GM23338 (cell line): Measurements from ENCODE around the gene TMEM87B. TPM values are rescaled to one million over a fixed set of nuclear protein-coding genes. Genes with fewer than 3 reads are reported as not detected.

Experiments
- ATAC-seq: fragments of 200-7000 bp; cut with Tn5 transposase; 3 replicates; pipeline ENCODE4 v1.9.1; 2020
- DNase-seq: peaks from one replicate; pipeline ENCODE4 v3.0.0-alpha.2; 2015; ENCODE audit warnings: low spot score
- H2AFZ ChIP-seq: fragments of 200-600 bp; sonication (generic); 2 replicates; pipeline ENCODE4 v1.8.0; 2016; ENCODE audit warnings: antibody characterized with exemption, mild to moderate bottlenecking, moderate library complexity
- H3F3A ChIP-seq: fragments of 200-600 bp; sonication (generic); replicated peaks from 2 replicates; pipeline ENCODE4 v1.8.0; 2017; ENCODE audit warnings: antibody characterized with exemption, mixed run types, low read depth
- H3K27ac ChIP-seq: fragments of 200-600 bp; sonication (generic); 2 replicates; pipeline ENCODE4 v1.6.1; 2016; ENCODE audit warnings: low read depth
- H3K27me3 ChIP-seq: fragments of 200-600 bp; sonication (generic); 2 replicates; pipeline ENCODE4 v1.8.0; 2016; ENCODE audit warnings: mild to moderate bottlenecking, mixed run types, moderate library complexity; ENCODE audit not compliant: insufficient read depth
- H3K36me3 ChIP-seq: fragments of 200-600 bp; sonication (generic); 2 replicates; pipeline ENCODE4 v1.8.0; 2016; ENCODE audit warnings: mild to moderate bottlenecking; ENCODE audit not compliant: insufficient read depth
- H3K4me1 ChIP-seq: fragments of 200-600 bp; sonication (generic); 2 replicates; pipeline ENCODE4 v1.8.0; 2016; ENCODE audit warnings: mild to moderate bottlenecking, moderate library complexity; ENCODE audit not compliant: insufficient read depth
- H3K4me2 ChIP-seq: fragments of 200-600 bp; sonication (generic); 2 replicates; pipeline ENCODE4 v1.7.1; 2017; ENCODE audit warnings: mixed run types
- H3K4me3 ChIP-seq: fragments of 200-600 bp; sonication (generic); 2 replicates; pipeline ENCODE4 v1.6.1; 2016; ENCODE audit warnings: mixed run types
- H3K79me2 ChIP-seq: fragments of 200-600 bp; sonication (generic); replicated peaks from 2 replicates; pipeline ENCODE4 v1.8.0; 2017; ENCODE audit warnings: mild to moderate bottlenecking; ENCODE audit not compliant: insufficient read depth
- H3K9me2 ChIP-seq: fragments of 200-600 bp; sonication (generic); 2 replicates; pipeline ENCODE4 v1.8.0; 2017; ENCODE audit not compliant: insufficient read depth
- H4K20me1 ChIP-seq: fragments of 200-600 bp; sonication (generic); replicated peaks from 2 replicates; pipeline ENCODE4 v1.8.0; 2017; ENCODE audit warnings: mild to moderate bottlenecking; ENCODE audit not compliant: insufficient read depth
- H3K27ac Mint-ChIP-seq: 2 replicates; pipeline ENCODE4 v1.8.0; 2020; ENCODE audit warnings: inconsistent platforms, mild to moderate bottlenecking, moderate library complexity, mixed read lengths
- H3K27me3 Mint-ChIP-seq: 3 replicates; pipeline ENCODE4 v1.8.0; 2022; ENCODE audit warnings: low read depth, mild to moderate bottlenecking, moderate library complexity, mixed read lengths, inconsistent platforms; ENCODE audit not compliant: insufficient read depth, poor library complexity
- H3K36me3 Mint-ChIP-seq: 3 replicates; pipeline ENCODE4 v1.8.0; 2021; ENCODE audit warnings: low read depth, mild to moderate bottlenecking, inconsistent platforms, moderate library complexity, mixed read lengths
- H3K4me1 Mint-ChIP-seq: 3 replicates; pipeline ENCODE4 v1.8.0; 2020; ENCODE audit warnings: mild to moderate bottlenecking, inconsistent platforms, mixed read lengths
- H3K4me3 Mint-ChIP-seq: 3 replicates; pipeline ENCODE4 v1.8.0; 2021; ENCODE audit warnings: moderate library complexity, mild to moderate bottlenecking, inconsistent platforms, mixed read lengths
- H3K9me3 Mint-ChIP-seq: 3 replicates; pipeline ENCODE4 v1.8.0; 2020; ENCODE audit warnings: moderate library complexity, mild to moderate bottlenecking, inconsistent platforms, mixed read lengths
- CREB1 ChIP-seq: fragments of 250-450 bp; sonication (Bioruptor Pico); IDR thresholded peaks from 2 replicates; pipeline ENCODE4 v1.5.0; 2020; ENCODE audit warnings: low read depth, mild to moderate bottlenecking, moderate library complexity
- CTCF ChIP-seq, 2 experiments: fragments of 200-600 bp in 1 of 2; sonication (generic) in 1 of 2; conservative IDR thresholded peaks; 2 replicates each; pipeline versions ENCODE4 v1.5.1 to v1.6.1; 2016 to 2017; ENCODE audit warnings: antibody characterized with exemption in 2 of 2, low read depth in 2 of 2, mild to moderate bottlenecking in 2 of 2, moderate library complexity in 1 of 2
- ETS1 ChIP-seq: IDR thresholded peaks from 2 replicates; pipeline ENCODE4 v1.6.1; 2016; ENCODE audit warnings: antibody characterized with exemption
- EZH2phosphoT487 ChIP-seq: fragments of 200-600 bp; sonication (generic); IDR thresholded peaks from one replicate; pipeline ENCODE4 v1.8.1; 2018; ENCODE audit warnings: antibody characterized with exemption; ENCODE audit not compliant: unreplicated experiment
- JUNB ChIP-seq: IDR thresholded peaks from one replicate; pipeline ENCODE4 v1.6.1; 2016; ENCODE audit warnings: antibody characterized with exemption; ENCODE audit not compliant: unreplicated experiment
- NANOG ChIP-seq: IDR thresholded peaks from 2 replicates; pipeline ENCODE4 v1.6.1; 2016; ENCODE audit warnings: antibody characterized with exemption, borderline replicate concordance
- POLR2AphosphoS5 ChIP-seq: IDR thresholded peaks from 2 replicates; pipeline ENCODE4 v1.6.1; 2016; ENCODE audit warnings: antibody characterized with exemption, low read depth
- REST ChIP-seq: IDR thresholded peaks from one replicate; pipeline ENCODE4 v1.6.1; 2018; ENCODE audit warnings: antibody characterized with exemption; ENCODE audit not compliant: unreplicated experiment
- STAT1 ChIP-seq: IDR thresholded peaks from one replicate; pipeline ENCODE4 v1.6.1; 2016; ENCODE audit warnings: antibody characterized with exemption; ENCODE audit not compliant: unreplicated experiment
- ZNF114 ChIP-seq: fragments of 250-450 bp; sonication (Bioruptor Pico); IDR thresholded peaks from 2 replicates; pipeline ENCODE4 v1.5.0; 2020; ENCODE audit warnings: mild to moderate bottlenecking, moderate library complexity
- ZNF331 ChIP-seq: fragments of 250-450 bp; sonication (Bioruptor Pico); IDR thresholded peaks from 2 replicates; pipeline ENCODE4 v1.5.0; 2020; ENCODE audit warnings: low read depth, mild to moderate bottlenecking, moderate library complexity
- polyA plus RNA-seq: library from polyadenylated mRNA; unstranded; fragments of >200 nt; fragmentation: Nextera tagmentation; extraction: Ambion mirVana; gene quantifications from 2 replicates; pipeline ENCODE4 v1.2.1, GENCODE V29; 2016
- total RNA-seq: library from RNA; depleted of rRNA; stranded (reverse); fragments of >200 nt; shearing (Covaris generic); gene quantifications from 2 replicates; pipeline ENCODE4 v1.2.3, GENCODE V29; 2014
- TF ChIP-seq, protein P1 (sequence below): fragments of 250-450 bp; sonication (Bioruptor Pico); IDR thresholded peaks from 2 replicates; pipeline ENCODE4 v1.5.0; 2020; ENCODE audit warnings: mild to moderate bottlenecking, moderate library complexity

Gene TMEM87B
- total and polyA plus RNA-seq, 2 experiments from 2014 or later, result 7.0 to 15.4 TPM

DNA sequence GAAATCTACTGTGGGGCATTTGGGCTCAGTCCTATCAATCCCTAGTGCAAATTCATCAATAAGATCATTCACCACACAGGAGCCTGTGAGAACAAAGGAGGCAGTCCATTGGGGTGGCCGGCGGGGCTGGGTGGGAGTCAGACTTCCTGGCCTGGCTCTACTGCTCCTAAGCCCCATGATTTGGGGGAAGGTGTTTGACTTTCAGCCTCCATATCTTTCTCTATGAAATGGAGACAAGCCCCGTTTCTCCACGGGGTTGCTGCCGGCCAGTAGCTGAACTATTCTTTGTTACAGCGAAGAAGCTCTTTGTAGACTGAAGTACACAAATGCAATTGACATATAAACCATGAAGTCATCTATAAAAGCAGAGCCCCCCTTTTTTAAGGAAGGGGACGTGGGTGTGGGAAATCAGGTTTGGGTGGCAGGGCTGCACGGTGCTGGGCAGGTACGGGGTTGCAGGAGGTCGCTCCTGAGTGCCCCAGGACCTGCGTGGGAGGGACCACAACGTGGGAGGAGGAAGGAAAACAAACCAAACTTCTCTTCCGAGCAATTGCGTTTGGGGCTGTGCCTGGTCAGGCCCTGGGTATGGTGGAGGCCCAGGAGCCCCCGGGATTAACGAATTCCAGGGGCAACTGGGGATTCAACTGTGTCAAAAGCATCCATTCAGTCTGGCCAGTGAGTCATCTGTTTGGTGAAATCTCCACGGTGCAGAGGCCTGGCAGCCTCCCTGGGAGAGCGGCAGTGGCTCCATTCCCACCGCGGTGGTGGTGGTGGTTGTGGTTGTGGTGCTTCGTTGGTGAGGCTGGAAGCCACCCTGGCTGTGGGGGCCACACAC, 101.3 kb downstream of the TMEM87B start (continued):
- TF ChIP-seq, protein P1, sequence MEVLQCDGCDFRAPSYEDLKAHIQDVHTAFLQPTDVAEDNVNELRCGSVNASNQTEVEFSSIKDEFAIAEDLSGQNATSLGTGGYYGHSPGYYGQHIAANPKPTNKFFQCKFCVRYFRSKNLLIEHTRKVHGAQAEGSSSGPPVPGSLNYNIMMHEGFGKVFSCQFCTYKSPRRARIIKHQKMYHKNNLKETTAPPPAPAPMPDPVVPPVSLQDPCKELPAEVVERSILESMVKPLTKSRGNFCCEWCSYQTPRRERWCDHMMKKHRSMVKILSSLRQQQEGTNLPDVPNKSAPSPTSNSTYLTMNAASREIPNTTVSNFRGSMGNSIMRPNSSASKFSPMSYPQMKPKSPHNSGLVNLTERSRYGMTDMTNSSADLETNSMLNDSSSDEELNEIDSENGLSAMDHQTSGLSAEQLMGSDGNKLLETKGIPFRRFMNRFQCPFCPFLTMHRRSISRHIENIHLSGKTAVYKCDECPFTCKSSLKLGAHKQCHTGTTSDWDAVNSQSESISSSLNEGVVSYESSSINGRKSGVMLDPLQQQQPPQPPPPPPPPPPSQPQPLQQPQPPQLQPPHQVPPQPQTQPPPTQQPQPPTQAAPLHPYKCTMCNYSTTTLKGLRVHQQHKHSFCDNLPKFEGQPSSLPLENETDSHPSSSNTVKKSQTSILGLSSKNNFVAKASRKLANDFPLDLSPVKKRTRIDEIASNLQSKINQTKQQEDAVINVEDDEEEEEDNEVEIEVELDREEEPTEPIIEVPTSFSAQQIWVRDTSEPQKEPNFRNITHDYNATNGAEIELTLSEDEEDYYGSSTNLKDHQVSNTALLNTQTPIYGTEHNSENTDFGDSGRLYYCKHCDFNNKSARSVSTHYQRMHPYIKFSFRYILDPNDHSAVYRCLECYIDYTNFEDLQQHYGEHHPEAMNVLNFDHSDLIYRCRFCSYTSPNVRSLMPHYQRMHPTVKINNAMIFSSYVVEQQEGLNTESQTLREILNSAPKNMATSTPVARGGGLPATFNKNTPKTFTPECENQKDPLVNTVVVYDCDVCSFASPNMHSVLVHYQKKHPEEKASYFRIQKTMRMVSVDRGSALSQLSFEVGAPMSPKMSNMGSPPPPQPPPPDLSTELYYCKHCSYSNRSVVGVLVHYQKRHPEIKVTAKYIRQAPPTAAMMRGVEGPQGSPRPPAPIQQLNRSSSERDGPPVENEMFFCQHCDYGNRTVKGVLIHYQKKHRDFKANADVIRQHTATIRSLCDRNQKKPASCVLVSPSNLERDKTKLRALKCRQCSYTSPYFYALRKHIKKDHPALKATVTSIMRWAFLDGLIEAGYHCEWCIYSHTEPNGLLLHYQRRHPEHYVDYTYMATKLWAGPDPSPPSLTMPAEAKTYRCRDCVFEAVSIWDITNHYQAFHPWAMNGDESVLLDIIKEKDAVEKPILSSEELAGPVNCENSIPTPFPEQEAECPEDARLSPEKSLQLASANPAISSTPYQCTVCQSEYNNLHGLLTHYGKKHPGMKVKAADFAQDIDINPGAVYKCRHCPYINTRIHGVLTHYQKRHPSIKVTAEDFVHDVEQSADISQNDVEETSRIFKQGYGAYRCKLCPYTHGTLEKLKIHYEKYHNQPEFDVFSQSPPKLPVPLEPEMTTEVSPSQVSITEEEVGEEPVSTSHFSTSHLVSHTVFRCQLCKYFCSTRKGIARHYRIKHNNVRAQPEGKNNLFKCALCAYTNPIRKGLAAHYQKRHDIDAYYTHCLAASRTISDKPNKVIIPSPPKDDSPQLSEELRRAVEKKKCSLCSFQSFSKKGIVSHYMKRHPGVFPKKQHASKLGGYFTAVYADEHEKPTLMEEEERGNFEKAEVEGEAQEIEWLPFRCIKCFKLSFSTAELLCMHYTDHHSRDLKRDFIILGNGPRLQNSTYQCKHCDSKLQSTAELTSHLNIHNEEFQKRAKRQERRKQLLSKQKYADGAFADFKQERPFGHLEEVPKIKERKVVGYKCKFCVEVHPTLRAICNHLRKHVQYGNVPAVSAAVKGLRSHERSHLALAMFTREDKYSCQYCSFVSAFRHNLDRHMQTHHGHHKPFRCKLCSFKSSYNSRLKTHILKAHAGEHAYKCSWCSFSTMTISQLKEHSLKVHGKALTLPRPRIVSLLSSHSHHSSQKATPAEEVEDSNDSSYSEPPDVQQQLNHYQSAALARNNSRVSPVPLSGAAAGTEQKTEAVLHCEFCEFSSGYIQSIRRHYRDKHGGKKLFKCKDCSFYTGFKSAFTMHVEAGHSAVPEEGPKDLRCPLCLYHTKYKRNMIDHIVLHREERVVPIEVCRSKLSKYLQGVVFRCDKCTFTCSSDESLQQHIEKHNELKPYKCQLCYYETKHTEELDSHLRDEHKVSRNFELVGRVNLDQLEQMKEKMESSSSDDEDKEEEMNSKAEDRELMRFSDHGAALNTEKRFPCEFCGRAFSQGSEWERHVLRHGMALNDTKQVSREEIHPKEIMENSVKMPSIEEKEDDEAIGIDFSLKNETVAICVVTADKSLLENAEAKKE (CRISPR knock-in tag), result no peak
- TF ChIP-seq JUNB, result no peak
- TF ChIP-seq STAT1, result no peak

DNA sequence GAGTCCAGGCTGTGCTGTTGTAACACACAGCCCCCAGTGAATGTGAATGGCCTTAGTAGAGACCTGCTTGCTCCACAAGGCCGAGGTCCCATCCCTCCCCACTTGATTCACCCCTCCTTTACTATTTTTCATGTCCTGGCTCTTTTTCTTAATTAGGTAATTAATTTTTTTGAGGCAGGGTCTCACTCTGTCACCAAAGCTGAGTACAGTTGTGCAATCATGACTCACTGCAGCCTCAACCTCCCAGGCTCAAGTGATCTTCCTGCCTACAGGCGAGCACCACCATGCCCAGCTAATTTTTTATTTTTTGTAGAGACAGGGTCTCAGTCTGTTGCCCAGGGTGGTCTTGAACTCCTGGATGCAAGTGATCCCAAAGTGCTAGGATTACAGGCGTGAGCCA, 102.4 kb downstream of the TMEM87B start:
- no peaks in the 10 kb centered on the region for H3K79me2 ChIP-seq
- Mint-ChIP-seq H3K4me3 (no peak overlapping the region), H3K36me3 (no peaks in the 10 kb centered on the region), H3K27me3 (peaks cover 7% of the 10 kb centered on the region), H3K4me1 (peaks cover 17% of the 10 kb centered on the region), H3K9me3 (no peaks in the 10 kb centered on the region), H3K27ac (no peak overlapping the region)
- H3K4me1 ChIP-seq, result no peaks in the 10 kb centered on the region
- H3K9me2 ChIP-seq, result no peaks in the 10 kb centered on the region
- H3F3A ChIP-seq, result no peaks in the 10 kb centered on the region
- H2AFZ ChIP-seq, result no peak overlapping the region
- no peak overlapping the region for H3K4me3 ChIP-seq
- no peaks in the 10 kb centered on the region for H3K27me3 ChIP-seq
- no peak overlapping the region for H3K27ac ChIP-seq
- ATAC-seq, result no peak
- no peak overlapping the region for H3K4me2 ChIP-seq
- no peaks in the 10 kb centered on the region for H3K36me3 ChIP-seq
- no peaks in the 10 kb centered on the region for H4K20me1 ChIP-seq
- DNase-seq, result no peak
- TF ChIP-seq POLR2AphosphoS5 (no peak), CREB1 (CRISPR knock-in tag) (no peak), CTCF (conservative IDR thresholded peaks at IDR 0.05; ENCODE audit: low read depth in 2 of 2) (no peak), ZNF331 (CRISPR knock-in tag) (no peak), EZH2phosphoT487 (no peak), ZNF114 (CRISPR knock-in tag) (no peak), STAT1 (no peak), NANOG (no peak), ETS1 (no peak), REST (no peak)
